Measurements from ENCODE around the gene FGF14.

Gene FGF14

GRCh38 chr13:101829484-101829883 lies 572.4 kb downstream of the FGF14 start:
- no peaks in the 10 kb centered on the region for H3K27me3 ChIP-seq (ENCODE audit: low read length)
- TF ChIP-seq EZH2phosphoT487 (conservative IDR thresholded peaks at IDR 0.05; ENCODE audit: low read length) = no peak
- no peak for TF ChIP-seq CTCF (IDR thresholded peaks at IDR 0.05; ENCODE audit: insufficient read depth, low read length, poor library complexity, severe bottlenecking)
- H3F3A ChIP-seq (ENCODE audit: insufficient read depth) = no peaks in the 10 kb centered on the region

GRCh38 chr13:101828119-101828518 lies 573.7 kb downstream of the FGF14 start:
- H3K4me3 ChIP-seq (ENCODE audit: insufficient read depth, low read length, poor library complexity, severe bottlenecking) = no peak overlapping the region
- no peak overlapping the region for H2AFZ ChIP-seq (ENCODE audit: low read depth, low read length, severe bottlenecking)
- H3K9ac ChIP-seq (ENCODE audit: low read length) = no peak overlapping the region

More at GRCh38 chr13:101829484-101829883, 572.4 kb downstream of the FGF14 start:
- no peak overlapping the region for H2AFZ ChIP-seq (ENCODE audit: low read depth, low read length, severe bottlenecking)
- H3K79me2 ChIP-seq (ENCODE audit: insufficient read depth, low read length) = no peaks in the 10 kb centered on the region
- H4K20me1 ChIP-seq (ENCODE audit: low read depth, low read length) = no peaks in the 10 kb centered on the region
- no peak overlapping the region for H3K9ac ChIP-seq (ENCODE audit: low read length)
- H3K36me3 ChIP-seq (ENCODE audit: low read length) = no peaks in the 10 kb centered on the region
- no peaks in the 10 kb centered on the region for H3K9me2 ChIP-seq (replicated peaks; ENCODE audit: insufficient read depth, low read length)
- no peak overlapping the region for H3K27ac ChIP-seq (ENCODE audit: low read depth, low read length)
- H3K4me2 ChIP-seq (ENCODE audit: low read depth, low read length, poor library complexity, severe bottlenecking) = no peak overlapping the region
- no peaks in the 10 kb centered on the region for H3K9me3 ChIP-seq (ENCODE audit: insufficient read depth, low read length)
- no peak overlapping the region for H3K4me3 ChIP-seq (ENCODE audit: insufficient read depth, low read length, poor library complexity, severe bottlenecking)

GRCh38 chr13:101817898-101818297 lies 584.0 kb downstream of the FGF14 start:
- Histone ChIP-seq H3K36me3 (ENCODE audit: low read length) (no peaks in the 10 kb centered on the region), H3K79me2 (ENCODE audit: insufficient read depth, low read length) (no peaks in the 10 kb centered on the region), H4K20me1 (ENCODE audit: low read depth, low read length) (no peaks in the 10 kb centered on the region), H3K9me3 (ENCODE audit: insufficient read depth, low read length) (no peaks in the 10 kb centered on the region), H3K27me3 (ENCODE audit: low read length) (no peaks in the 10 kb centered on the region), H3K9me2 (replicated peaks; ENCODE audit: insufficient read depth, low read length) (no peaks in the 10 kb centered on the region), H2AFZ (ENCODE audit: low read depth, low read length, severe bottlenecking) (no peak overlapping the region), H3K4me2 (ENCODE audit: low read depth, low read length, poor library complexity, severe bottlenecking) (no peak overlapping the region), H3K4me3 (ENCODE audit: insufficient read depth, low read length, poor library complexity, severe bottlenecking) (no peak overlapping the region), H3K9ac (ENCODE audit: low read length) (no peak overlapping the region), H3F3A (ENCODE audit: insufficient read depth) (no peaks in the 10 kb centered on the region), H3K27ac (ENCODE audit: low read depth, low read length) (no peak overlapping the region)
- no peak for TF ChIP-seq EZH2phosphoT487 (conservative IDR thresholded peaks at IDR 0.05; ENCODE audit: low read length)
- TF ChIP-seq CTCF (IDR thresholded peaks at IDR 0.05; ENCODE audit: insufficient read depth, low read length, poor library complexity, severe bottlenecking) = no peak

More at GRCh38 chr13:101828119-101828518, 573.7 kb downstream of the FGF14 start:
- no peaks in the 10 kb centered on the region for H3K27me3 ChIP-seq (ENCODE audit: low read length)
- H3K36me3 ChIP-seq (ENCODE audit: low read length) = no peaks in the 10 kb centered on the region
- no peaks in the 10 kb centered on the region for H3K9me2 ChIP-seq (replicated peaks; ENCODE audit: insufficient read depth, low read length)
- no peak overlapping the region for H3K4me2 ChIP-seq (ENCODE audit: low read depth, low read length, poor library complexity, severe bottlenecking)
- TF ChIP-seq CTCF (IDR thresholded peaks at IDR 0.05; ENCODE audit: insufficient read depth, low read length, poor library complexity, severe bottlenecking) = no peak
- no peak for TF ChIP-seq EZH2phosphoT487 (conservative IDR thresholded peaks at IDR 0.05; ENCODE audit: low read length)
- no peaks in the 10 kb centered on the region for H3K9me3 ChIP-seq (ENCODE audit: insufficient read depth, low read length)
- H3K79me2 ChIP-seq (ENCODE audit: insufficient read depth, low read length) = no peaks in the 10 kb centered on the region
- no peak overlapping the region for H3K27ac ChIP-seq (ENCODE audit: low read depth, low read length)
- no peaks in the 10 kb centered on the region for H4K20me1 ChIP-seq (ENCODE audit: low read depth, low read length)
- H3F3A ChIP-seq (ENCODE audit: insufficient read depth) = no peaks in the 10 kb centered on the region
